Tibial nerve (tissue), 3 donors: ENCODE results near the gene TH.

Source experiments
- CTCF ChIP-seq, 5 experiments: fragments of 200-600 bp in 3 of 5; fragments of 450-650 bp in 2 of 5; sonication (generic) in 3 of 5; IDR thresholded peaks; one replicate each; pipeline ENCODE4 v1.5.1; 2016 to 2019; ENCODE audit warnings: antibody characterized with exemption in 5 of 5, mild to moderate bottlenecking in 3 of 5, moderate library complexity in 2 of 5
- POLR2A ChIP-seq, 2 donors: fragments of 450-650 bp; IDR thresholded peaks; one replicate each; pipeline ENCODE4 v1.6.1; 2017; ENCODE audit warnings: antibody characterized with exemption in 2 of 2, mild to moderate bottlenecking in 2 of 2, moderate library complexity in 2 of 2

DNA sequence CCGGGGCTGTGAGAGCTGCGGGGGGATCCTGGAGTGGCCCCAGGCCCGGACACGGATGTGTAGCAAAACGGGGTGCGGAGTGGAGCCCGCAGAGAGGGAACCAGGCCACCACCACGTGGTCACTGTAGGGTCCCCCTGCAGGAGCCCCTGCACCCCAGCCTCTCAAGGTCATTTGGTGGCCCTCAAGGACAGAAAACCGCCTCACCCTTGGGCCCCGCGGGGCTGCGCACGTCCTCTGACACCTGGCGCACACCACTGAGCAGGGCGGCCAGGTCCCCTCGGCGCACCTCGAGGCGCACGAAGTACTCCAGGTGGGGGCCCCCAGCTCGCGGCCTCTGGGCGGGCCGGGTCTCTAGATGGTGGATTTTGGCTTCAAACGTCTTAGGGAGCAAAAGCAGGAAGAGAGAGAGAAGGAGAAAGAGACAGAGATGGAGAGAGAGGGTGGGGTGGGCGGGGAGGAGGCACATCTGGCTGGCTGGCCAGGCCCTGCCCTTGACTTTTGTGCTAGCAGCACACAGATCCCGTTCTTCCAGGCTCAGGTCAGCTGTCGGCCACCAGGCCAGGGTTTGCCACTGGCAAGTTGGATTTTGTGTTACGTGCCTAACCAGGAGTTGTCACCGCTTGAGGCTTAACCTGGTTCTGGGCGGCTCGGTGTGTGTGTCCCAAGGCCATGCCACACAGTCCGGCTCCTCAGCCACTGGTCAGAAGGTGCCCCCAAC lies 3.2 kb downstream of the TH start:
- TF ChIP-seq CTCF (IDR thresholded peaks at IDR 0.05) (no peak), POLR2A (IDR thresholded peaks at IDR 0.05) (no peak)
